CD4-positive, alpha-beta T cell treated with Interleukin-4 for 1 hour (primary cell): ENCODE data around the gene HNF1A.

Source experiments
- DNase-seq, 2 donors: peaks; one replicate each; pipeline ENCODE4 v3.0.0-alpha.2; 2020 to 2022

The HNF1A gene

DNA sequence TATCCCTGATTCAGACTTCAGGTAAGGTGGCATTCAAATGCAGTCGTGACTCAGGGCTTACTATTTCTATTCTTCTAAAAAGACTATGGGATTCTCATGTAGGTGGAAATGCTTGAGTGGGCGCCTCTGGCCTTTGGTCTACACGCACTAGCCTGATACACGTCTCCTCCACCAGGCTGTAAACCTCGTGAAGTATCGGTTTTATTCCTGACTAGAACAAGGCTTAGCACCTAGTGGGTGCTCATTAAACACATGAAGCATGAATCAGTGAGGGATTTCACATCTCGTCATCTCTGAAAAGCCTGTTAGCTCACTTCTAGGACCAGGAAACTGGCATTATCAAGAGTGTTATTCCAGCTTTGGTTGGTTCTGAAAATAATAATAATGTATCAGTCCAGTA is 17.7 kb upstream of the HNF1A start:
- no peak for DNase-seq

DNA sequence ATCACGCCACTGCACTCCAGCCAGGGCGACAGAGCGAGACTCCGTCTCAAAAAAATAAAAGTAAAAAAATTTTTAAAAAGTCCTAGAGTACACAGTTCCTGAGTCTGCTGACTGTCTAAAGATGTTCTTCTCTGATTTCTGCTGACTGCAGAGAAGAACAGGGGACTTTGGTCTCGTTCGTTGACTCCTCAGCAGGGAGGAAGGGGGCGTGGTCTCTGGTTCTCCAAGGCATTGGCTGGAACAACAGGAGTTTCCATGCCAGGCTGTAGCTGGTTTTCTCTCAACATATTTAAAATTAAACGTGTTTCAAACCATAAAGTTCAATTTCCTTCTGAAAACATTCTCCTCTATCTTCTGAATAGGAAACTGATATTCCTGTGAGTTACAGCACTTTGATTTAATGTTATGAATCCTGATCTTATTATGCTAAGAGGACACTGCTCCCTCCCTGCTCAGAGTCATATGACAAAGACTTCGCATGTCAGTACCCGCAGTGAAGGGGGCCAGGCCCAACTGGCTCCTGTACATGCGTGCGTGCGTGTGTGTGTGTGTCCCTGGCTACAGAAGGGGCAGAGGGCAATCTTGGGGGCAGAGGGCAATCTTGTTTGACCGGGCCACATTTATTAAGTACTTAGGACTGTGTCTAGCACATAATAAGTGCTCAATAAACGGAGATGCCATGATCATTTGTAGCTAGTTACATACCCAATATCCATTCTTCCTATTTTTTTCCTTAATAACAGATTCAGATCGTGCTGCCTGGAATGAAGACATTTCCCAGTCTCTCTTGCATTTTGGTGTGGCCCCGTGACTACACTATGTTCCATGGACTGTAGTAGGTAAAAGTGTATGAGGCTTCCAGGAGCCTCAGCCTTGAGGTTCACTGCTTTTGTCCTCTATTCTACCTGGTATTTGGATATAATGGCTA is 16.5 kb upstream of the HNF1A start:
- DNase-seq: no peak

DNA sequence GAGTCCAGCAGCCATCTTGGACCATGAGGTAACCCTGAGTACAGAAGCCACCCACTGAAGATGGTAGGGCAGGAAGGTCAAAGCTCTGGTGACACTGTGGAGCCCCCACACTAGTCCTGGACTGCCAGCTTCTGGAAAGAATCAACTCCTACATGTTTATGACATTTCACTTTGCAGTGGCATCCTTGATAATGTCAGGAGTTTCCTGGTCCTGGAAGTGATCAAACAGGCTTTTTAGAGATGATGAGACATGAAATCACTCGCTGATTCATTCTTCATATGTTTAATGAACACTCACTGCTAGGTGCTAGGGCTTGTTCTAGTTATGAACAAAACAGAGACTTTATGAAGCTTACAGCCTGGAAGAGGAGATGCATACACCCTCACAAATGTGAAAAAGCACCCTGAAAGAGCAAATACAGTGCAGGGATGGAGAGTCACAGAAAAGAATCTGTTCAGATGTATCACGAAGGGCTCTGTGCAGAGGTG is 15.8 kb upstream of the HNF1A start:
- DNase-seq: no peak

DNA sequence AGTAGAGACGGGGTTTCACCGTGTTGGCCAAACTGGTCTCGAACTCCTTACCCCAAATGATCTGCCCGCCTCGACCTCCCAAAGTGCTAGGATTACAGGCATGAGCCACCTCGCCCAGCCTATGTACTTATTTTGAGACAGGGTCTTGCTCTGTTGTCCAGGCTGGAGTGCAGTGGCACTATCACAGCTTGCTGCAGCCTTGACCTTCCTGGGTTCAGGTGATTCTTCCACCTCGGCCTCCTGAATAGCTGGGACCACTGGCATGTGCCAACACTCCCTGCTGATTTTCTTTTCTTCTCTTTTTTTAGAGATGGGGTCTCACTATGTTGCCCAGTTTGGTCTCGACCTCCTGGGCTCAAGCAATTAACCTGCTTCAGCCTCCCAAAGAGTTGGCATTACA is 14.0 kb upstream of the HNF1A start:
- DNase-seq: no peak

DNA sequence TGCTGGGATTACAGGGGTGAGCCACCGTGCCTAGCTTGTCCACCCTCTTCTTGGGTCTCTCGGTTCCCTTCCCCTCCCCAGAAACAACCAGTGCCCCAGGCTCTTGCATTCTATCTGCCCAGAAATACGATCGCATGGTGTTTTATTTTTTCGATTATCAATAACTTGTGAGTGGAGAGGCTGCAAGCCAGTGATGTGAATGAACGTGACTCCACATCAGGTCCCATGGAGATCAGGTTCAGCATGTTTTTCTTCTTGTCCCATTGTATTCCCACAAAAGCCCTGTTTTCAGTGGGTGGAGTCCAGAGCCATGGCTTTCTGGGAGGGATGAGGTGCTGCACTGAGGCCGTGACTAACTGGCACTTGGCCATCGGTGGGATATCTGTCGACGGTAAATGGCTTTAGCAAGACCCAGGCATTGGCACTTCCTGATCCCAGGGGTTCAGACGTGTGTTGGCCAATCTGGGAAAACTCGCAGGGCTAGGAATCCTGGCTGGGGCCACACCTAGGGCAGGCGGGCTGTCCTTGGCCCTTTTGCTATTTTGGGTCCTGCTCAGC is 12.7 kb upstream of the HNF1A start:
- no peak for DNase-seq

DNA sequence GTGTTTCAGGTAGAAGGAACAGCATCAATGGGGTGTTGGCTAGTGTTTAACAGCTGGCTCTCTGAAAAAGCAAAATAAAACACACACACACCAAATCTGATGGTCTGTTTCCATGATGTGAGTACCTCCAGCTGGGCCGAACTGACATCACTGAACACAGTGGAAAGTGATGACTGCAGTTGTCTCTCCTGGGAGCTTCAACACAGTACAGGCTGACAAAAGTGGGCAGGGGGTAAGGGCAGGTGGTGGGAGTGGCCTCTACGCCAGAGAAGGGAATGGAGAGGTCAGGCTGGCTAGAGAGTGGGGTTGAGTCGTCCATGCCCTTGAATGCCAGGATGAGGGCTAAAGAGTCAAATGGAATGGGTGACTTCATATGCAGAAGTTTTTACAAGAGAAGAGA is 8.0 kb upstream of the HNF1A start:
- DNase-seq: no peak

DNA sequence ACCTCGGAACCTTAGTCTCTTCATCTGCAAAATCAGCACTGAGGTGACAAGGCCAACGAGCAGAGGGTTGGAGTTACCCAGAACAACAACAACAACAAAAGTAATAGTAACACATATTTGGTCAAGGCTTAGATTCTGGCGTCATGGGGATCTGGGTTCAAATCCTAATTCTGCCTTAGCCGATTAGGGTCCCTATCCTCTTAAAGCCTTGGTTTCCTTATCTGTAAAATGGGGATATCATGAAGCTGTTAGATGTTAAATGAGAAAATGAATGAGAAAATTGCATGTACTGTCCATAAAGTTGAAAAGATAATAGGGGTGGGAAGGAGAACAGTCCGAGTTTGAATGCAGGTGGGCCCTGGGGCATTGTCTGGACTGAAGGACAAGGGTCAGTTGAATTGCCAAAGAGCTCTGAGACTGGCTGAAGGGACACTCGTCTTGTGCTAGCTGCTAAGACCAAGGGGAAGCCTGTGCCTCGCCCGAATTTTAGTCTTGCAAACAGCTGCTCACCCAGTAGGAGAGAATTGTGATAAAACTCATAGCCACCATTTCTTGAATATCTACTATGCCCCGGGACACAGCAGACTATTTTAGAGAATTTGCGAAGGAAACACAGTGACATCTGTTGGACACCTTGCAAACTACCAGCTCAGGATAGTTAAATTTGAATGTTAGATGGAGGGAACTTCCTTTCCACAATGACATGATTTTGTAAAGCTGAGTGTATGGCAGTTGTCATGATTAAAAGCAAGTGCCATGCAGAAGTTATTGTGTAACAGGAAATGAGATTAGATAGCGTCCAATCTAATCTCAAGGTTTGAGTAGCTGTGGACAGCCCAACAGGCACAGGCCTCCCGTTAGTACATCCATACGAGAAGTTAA is 6.8 kb upstream of the HNF1A start:
- DNase-seq: peak; percentile 53 to 76

DNA sequence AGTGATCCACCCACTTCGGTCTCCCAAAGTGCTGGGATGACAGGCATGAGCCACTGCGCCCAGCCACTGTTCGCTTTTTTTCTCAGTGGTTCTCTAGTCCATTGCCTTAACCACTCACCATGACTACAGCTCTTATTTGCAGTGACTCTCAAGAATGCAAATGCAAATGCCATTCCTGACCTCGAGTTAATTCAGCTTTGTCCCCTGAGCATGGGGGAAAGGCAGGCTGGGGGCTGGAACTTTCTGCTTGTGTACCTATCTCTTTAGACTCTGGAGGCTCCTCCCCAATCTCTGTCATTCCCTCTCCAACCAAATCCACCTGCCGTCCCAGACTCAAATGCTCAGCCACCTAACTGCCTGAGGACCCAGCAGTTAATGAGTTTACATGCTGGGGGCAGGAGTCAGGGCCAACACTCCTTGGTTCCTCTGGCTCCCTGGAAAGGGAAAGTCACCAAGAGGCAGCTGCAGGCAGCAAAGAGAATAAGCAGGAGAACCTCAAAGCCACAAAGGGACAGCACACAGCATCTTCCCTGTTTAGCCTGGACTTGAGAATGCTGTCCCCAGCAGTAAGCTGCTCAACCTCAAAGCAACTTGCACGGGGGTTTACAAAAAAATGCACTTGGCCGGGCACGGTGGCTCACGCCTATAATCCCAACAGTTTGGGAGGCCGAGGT is 5.3 kb upstream of the HNF1A start:
- DNase-seq: no peak

DNA sequence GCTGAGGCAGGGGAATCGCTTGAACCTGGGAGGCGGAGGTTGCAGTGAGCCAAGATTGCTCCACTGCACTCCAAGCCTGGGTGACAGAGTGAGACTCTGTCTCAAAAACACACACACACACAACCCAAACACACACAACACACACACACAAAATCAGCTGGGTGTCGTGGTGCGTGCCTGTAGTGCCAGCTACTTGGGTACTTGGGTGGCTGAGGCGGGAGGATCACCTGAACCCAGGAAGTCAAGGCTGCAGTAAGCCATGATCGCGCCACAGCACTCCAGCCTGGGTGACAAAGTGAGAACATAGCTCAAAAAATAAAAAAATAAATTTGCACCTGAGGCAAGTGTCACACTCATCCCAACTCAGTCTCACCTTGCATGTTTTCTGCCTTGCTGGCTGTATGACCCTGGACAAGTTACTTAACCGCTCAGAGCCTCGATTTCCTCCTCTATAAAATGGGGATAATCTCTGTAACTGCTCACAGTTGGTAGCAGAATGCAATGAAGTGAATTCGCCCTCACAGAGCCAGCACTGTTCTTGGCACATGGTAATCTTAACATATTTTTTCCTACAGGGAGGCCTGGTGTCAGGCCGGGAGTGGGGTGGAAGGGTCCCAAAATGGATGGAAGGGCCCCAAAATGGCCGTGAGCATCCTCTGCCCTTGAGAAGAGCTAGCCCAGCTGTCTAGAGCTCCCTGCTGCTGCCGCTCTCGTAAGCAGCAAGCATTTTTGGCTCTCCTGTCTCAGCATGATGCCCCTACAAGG is 630 bp upstream of the HNF1A start:
- no peak for DNase-seq

DNA sequence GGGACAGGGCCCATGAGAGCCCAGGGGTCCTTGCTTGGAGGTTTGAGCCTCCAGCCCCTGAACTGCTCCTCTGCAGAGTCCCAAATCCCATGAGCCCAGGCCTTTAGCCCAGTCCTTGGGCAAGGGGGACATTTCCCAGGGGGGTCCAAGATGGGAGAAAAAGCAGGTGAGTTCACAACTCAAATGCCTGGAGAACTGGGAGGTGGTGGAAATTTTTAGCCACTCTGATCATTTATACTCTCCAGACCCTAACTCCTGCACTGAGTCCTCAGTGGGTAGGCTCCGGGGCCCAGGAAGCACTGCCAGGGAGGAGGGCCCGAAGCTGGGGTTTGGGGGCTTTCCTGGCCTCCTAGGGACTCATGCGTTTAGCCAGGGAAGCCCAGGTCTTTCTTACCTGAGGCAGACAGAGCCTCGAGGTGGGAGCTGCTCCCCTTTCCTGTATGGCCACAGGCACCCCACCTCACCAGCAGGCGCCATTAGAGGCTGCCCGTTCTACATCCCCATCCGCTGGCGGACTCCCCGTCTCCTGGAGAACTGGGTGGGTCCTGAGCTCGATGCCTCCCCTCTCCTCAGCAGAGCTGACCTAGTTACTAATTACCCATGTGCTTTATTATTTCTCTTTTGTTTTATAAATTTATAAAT is 998 bp downstream of the HNF1A start:
- no peak for DNase-seq

DNA sequence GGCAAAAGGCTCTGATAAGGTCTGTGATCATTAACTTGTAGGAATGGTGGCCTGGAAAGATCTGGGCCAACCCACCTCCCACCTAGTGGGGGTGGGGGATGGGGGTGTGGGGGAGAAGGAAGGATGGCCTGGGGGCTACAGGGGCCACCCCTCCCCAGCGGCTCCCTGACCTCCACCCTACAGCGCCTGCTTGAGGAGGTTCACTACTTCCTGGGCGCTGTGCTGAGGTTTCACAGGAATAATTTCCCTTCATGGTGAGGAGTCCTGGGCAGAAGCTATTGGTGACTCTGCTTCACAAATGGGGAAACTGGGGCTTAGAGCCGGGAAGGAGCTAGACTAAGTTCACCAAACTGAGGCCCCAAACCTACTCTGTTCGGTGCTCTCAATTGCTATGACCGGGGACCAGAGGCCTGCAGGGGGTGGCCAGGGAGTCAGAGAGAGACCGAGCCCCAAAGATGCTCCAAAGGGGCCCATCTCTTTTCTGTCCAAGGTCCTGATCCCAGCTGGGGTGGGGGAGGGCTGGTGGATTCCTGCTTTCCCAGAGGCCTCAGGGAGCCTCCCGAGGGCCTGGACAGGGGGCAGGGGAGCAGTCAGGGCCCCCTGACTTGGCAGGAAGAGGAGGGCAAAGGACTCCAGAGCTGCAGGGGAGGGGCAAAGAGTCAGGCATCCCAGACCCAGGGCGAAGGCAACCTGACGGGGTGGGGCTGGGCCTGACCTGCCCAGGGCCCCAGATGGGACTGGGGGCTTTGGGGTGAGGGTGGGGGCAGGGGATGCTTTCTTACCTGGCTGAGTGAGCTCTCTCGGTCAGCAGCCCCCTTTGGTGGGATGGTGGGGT is 1.7 kb downstream of the HNF1A start:
- no peak for DNase-seq

DNA sequence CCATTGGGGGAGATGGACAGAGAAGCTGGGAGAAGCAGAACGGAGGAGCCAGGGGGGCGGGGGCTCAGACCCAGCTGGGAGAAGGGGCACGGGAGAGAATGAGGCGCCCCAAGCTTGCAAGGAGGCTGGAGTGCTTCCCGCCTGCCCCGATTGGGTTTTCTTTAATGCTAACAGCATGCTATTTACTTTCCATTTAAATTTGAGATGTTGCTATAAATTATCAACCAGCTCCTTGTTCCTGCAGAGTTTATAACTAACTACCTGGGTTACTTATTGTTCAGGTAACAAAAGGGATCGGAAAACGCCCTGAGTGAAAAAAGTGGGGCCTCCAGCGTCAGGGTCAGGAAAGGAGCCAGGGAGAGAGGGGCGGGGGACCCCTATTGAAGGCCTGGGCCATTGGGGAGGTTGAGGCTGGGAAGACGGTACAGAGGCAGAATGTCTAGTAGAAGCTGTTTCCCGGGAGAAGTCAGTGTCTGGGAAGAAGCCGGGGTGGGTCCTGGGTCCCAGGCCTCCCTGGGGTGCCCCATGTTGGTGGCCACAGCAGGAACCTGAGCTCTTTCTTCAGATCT is 2.5 kb downstream of the HNF1A start:
- DNase-seq: no peak

DNA sequence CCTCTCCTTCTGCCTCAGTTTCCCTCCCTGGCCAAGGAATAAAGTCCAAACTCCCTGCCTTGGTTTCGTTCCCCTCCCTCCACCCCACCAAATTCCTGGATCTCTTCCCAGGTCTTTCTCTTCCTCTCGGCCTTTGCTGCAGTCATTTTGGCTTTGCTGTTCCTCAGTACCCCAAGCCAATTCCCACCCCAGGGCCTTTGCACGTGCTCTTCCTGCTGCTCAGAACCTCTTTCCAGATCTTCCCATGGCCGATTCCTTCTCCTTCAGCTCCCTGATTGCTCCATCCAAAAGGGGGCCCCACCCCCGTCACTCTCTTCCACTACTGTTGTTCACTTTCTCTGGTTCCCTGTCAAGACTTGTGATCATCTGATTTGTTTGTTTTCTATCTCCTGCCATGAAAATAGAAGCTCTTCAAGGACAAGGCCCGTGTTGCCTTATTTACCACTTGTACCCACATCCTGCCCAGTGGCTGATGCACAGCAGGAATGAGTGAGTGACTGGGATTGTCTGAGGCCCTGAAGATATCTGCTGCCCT is 3.1 kb downstream of the HNF1A start:
- no peak for DNase-seq

DNA sequence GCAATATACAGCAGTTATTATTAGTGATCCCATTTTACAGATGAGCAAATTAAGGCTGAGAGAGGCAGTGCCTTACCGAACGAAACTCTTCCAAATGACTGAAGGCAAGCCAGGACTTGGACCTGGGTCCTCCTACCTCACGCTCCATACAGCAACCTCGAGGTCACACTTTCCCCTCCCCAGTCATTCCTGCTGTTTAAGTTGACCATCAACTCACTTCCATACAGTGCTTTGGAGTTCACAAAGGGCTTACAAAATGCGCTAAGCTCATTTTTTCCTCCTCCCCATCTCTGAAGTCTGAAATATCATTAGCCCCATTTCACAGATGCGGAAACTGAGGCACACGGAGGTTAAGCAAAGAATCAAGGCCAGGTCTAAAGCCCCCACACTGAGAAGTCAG is 4.3 kb downstream of the HNF1A start:
- no peak for DNase-seq

DNA sequence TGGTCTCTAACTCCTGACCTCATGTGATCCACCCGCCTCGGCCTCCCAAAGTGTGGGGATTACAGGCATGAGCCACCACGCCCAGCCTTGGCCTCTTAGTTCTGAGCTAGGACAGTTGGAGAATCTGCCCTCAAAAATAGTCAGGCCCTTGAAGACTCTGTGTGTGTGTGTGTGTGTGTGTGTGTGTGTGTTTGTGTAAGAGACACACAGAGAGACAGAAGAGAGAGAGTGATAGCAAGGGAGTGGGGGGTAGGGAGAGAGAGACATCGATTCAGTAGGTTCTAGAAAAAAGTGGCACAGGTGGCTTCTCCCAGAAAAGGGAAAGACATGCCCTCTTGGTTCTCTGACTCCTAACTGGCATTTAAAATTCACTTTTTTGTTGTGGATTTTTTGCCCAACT is 5.4 kb downstream of the HNF1A start:
- DNase-seq: no peak

DNA sequence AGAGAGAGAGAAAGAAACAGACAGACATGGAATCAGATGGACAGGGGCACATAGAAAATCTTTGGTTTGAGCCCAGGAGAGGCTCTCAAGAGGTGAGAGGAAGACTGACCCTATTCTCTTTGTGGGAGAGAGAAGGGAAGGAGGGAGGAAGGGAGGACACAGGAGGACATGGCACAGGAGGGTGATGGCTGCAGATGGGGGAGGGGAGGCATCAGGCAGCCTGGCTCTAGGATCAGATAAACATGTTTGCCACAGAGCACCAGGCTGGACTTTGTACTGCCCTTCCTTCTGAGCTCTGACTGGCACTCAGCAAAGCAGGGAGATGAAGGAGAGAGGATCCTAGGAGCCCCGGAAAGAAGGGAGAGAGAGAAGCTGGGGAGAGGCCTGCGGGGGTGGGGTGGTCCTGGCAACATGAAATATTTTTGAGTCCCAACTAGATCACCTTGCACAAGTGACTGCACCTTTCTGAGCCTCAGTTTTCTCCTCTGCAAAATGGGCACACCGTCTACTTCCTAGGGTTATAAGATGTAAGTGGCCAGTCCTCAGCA is 6.1 kb downstream of the HNF1A start:
- DNase-seq: no peak

DNA sequence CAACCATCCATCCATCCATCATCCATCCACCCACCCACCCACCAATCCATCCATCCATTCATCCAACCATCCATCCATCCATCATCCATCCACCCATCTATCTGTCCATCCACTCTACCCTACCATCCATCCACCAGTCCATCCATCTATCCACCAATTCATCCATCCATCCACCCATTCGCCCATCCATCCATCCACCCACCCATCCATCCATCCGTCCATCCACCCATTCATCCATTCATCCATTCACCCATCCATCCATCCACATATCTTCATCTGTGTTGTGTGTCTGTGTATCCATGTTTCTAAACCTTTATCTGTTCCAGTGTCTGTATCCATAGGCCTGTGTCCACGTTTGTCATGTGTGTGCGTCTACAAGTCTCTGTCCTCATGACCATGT is 9.9 kb downstream of the HNF1A start:
- no peak for DNase-seq

DNA sequence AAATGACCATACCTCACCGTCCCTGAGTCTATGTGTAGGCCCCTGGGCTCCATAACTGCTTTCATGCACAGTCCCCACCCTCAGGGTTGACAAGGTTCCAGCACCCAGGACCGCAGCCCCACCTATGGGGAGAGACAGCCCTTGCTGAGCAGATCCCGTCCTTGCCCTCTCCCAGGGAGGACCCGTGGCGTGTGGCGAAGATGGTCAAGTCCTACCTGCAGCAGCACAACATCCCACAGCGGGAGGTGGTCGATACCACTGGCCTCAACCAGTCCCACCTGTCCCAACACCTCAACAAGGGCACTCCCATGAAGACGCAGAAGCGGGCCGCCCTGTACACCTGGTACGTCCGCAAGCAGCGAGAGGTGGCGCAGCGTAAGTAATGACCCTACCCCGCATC is 10.3 kb downstream of the HNF1A start:
- no peak for DNase-seq

DNA sequence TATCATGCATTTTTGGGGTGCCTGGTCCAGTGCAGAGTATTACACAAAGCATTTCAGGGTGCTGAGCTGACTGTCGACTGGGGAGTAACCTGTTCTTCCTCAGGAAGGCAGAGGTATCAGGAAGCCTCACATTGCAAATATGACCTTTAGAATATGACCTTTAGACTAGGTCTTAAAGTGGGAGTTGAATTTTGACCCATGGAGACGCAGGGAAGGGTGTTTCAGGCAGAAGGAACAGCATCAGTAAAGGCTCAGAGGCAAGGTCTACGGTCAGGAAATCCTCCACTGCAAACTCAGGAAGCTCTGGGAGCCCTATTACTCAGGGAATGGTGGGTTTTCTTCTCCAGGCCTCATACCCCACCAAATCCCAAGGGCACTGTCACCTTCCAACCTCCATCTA is 11.3 kb downstream of the HNF1A start:
- no peak for DNase-seq
